GM18499 (cell line): Measurements from ENCODE around the gene ADIPOR2.

Source experiments
- ATAC-seq: cut with Tn5 transposase; IDR thresholded peaks from one replicate; pipeline ENCODE4 v1.9.1; 2021; ENCODE audit warnings: moderate number of reproducible peaks; ENCODE audit not compliant: insufficient read depth, unreplicated experiment

ADIPOR2 gene

GRCh38 chr12:1825382-1826102 is 134.7 kb downstream of the ADIPOR2 start:
- no peak for ATAC-seq

- no peak for ATAC-seq
Measured at GRCh38 chr12:1826401-1826800, 135.5 kb downstream of the ADIPOR2 start.

DNA sequence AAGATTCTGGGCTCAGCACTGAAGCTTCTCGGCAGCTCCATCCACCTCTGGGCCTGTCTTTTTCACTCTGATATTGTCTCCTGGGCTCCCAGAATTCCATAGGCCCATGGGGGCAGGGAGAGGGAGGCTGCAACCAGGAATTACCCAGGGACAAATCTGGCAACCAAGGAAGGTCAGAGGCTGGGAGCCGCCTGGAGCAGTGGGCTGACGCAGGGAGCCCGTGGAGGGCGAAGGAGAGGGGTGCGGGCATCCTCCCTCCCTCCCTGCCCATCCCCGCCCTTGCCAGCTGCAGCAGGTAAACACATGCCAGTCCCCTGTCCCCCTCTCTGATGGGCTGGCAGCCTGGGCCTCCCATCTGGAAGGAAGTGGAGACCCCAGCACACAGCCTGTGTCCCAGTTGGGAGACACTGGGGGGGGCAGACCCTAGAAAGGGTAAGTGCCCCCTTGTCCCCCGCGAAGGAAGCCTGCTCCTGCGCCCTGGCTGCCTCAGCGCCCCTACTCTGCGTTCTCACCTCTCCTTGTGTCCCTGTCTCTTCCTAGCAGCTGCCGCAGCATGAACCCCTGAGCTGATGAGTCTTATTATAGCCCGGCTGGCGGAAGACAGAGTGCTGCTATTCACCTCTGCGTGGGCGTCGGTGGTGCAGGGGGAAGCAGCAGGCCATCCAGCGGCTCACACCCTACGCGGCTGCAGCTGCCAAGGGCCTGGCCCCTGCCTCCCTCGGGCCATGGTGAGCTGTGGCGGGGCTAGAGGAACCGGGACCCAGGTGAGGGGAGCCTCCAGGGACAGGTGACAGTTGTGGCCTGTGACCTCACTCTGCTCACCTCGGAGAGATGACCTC is 136.2 kb downstream of the ADIPOR2 start:
- ATAC-seq = no peak

GRCh38 chr12:1827826-1828805 is 137.2 kb downstream of the ADIPOR2 start:
- ATAC-seq = no peak

DNA sequence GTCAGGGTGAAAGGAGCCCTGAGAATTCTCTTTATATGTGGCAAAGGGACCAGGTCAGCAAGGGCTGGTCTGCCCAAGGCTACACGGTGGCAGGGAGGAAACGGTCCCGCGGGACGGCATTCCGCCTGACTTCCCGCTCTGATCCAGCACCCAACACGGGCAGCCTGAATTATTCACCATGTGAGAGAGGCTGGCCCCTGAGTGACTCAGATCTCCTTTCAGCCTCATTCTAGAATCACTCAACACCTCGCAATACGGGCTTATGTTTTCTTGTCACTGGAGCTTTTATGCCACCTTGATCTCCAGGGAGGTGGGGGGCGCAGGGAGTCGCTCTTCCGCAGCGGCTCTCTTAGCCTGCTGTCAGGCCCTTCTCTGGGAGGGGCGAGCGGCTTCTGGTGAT is 138.0 kb downstream of the ADIPOR2 start:
- no peak for ATAC-seq

- no peak for ATAC-seq
Measured at GRCh38 chr12:1829306-1829900, 138.5 kb downstream of the ADIPOR2 start.

DNA sequence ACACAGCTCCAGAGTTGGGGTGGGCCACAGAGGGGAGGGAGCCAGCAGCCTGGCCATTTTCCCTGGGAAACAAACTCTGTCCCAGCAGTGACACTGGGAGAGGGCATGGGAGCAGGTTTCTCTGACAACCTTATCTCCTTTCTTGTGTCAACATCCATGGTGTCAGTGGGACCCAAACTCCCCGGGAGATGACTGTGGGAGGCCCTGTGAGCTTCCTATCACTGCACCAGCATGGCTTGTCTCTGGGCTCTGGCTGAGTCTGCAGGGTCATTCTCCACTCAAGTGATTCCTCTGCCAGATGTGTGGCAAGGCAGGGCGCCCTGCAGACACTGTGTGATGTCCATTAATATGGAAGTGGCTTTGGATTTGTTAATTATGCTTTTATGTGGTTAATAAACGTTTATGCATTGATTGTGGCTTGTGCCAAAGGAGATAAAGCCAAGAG is 139.6 kb downstream of the ADIPOR2 start:
- no peak for ATAC-seq

GRCh38 chr12:1830981-1831963 is 140.4 kb downstream of the ADIPOR2 start:
- ATAC-seq = no peak

DNA sequence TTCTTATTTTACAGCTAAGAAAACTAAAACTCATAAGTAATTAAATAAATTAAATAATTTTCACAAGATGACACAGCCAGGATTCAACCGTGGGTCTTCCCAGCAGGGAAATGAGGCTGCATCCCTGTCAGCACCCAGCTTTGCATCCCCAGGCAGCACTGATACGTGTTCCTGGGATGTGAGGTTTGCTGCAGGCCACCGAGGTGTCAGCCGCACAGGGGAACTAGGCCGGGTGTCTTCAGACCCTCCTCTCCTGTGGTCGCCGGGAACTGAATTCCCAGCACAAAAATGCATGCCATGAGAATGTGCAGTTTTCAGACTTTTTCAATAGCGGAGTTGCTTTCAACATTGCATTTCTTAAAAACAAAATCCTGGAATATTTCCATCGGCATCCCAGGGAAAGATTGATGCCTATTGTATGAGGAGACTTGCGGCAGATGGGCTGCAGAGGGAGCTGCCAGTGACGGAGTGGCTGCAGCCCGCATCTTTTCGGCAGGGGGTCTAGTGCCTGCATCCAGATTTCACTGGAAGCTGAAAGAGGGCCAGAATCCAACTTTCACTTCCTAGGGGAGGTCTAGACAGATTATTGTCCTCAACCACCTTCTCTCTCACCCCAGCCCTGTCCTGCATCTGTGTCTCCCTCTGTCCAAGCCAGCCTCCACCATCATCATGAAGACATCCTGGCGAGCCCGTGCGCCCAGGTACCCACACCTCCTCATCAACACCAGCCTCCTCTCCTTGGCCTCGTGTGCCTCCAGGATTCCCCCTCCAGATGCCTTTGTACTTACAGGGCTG is 142.1 kb downstream of the ADIPOR2 start:
- ATAC-seq = no peak

- ATAC-seq = no peak
Measured at GRCh38 chr12:1833596-1834028, 142.7 kb downstream of the ADIPOR2 start.

- ATAC-seq = no peak
Measured at GRCh38 chr12:1834186-1834925, 143.5 kb downstream of the ADIPOR2 start.

GRCh38 chr12:1835211-1836131 is 144.6 kb downstream of the ADIPOR2 start:
- ATAC-seq = no peak

DNA sequence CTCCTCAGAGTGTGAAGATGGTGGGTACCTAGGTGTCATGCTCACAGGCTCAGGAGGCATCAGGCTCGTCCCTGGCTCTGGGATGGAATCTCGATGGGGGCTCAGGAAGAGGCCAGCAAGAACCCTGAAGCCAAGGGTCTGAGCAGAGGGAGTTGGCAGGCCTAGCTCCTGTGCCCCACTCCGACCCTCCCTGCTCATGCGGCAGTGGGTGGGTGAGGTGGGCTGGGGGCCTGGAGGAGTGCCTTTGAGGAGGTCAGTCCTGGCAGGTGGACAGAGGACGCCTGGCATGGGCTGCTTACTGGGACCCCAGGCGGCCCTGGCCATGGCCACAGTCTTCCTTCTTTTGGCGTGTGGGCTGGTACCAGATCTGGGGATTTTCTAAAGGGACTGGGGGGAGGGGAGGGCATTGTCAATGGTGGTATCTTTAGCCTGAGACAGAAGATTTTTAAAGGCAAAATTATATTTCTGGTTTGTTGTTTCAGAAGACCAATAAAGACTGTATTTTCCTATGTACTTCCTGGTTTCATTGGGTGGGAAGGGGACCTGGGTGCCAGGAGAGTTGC is 145.5 kb downstream of the ADIPOR2 start:
- ATAC-seq = no peak

- no peak for ATAC-seq
Measured at GRCh38 chr12:1836854-1837421, 146.1 kb downstream of the ADIPOR2 start.

DNA sequence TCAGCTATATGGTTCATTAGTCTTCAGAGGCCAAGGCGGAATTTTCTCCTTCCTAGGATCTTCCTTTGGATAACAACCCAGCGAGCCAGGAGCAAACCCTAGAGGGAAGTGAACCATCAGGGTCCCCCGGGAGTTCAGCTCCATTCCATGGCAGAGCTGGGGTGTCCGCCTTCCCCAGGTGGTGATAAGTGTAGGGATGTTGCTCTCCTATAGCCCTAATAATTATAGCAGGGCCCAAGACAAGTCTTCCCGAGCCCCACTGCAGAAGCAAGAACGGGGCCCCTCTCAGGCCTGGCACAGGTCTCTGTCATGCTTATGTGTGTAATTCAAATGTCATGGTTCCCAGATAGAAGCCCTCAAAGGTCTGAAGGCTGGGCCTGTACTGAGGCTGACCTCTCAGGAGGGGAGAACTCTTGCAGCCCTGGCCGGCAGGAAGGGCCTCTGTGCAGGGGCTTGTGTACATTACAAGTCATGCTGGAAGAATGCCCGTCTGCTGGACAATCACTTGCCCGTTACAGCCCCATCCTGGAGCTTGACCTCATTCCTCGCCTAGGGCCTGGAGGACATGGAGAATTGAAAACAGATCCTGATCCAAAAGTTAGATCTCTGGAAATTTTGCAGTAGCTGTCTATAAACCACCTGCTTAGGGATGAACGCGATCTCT is 146.8 kb downstream of the ADIPOR2 start:
- ATAC-seq = no peak
